ENCODE data around the gene METTL9.
"Not testable (repeated sequence)": the region's sequence is repeated elsewhere in the genome, so short reads cannot be mapped to it uniquely, and the experiment has no call there.

GRCh38 chr16:21635694-21636093, 36.3 kb downstream of the METTL9 start:
- TF ChIP-seq POLR2AphosphoS5 (IDR thresholded peaks at IDR 0.05; ENCODE audit: borderline replicate concordance, low read depth, low read length); EZH2 (IDR thresholded peaks at IDR 0.05); FOXP2 (optimal IDR thresholded peaks at IDR 0.05; ENCODE audit: control extremely low read depth, extremely low read length, insufficient read depth): not testable (repeated sequence)
